Suprapubic skin (tissue), 4 donors: ENCODE measurements around the gene IL34. TPM values are rescaled to one million over a fixed set of nuclear protein-coding genes. Genes with fewer than 3 reads are reported as not detected.
A peak's percentile ranks its signal among the peaks of the same experiment; 100 is the strongest.

Experiments
- DNase-seq, 2 donors: peaks; one replicate each; pipeline ENCODE4 v3.0.0-alpha.2; 2019; ENCODE audit warnings: low spot score in 2 of 2
- H3K27ac ChIP-seq: fragments of 200-600 bp; sonication (generic); one replicate; pipeline ENCODE4 v1.5.1; 2019
- H3K27me3 ChIP-seq: fragments of 200-600 bp; sonication (generic); one replicate; pipeline ENCODE4 v1.5.1; 2019
- H3K36me3 ChIP-seq: fragments of 200-600 bp; sonication (generic); one replicate; pipeline ENCODE4 v1.5.1; 2019
- H3K4me1 ChIP-seq: fragments of 200-600 bp; sonication (generic); one replicate; pipeline ENCODE4 v1.5.1; 2019
- H3K4me3 ChIP-seq: fragments of 200-600 bp; sonication (generic); one replicate; pipeline ENCODE4 v1.5.1; 2019; ENCODE audit warnings: mild to moderate bottlenecking
- H3K9me3 ChIP-seq: fragments of 200-600 bp; sonication (generic); one replicate; pipeline ENCODE4 v1.5.1; 2019
- EP300 ChIP-seq: sonication (generic); formaldehyde crosslinking; IDR thresholded peaks from one replicate; pipeline ENCODE4 v1.6.1; 2017; ENCODE audit warnings: antibody characterized with exemption
- POLR2A ChIP-seq, 2 donors: fragments of 450-650 bp; IDR thresholded peaks; one replicate each; pipeline ENCODE4 v1.6.1; 2017; ENCODE audit warnings: antibody characterized with exemption in 2 of 2, mild to moderate bottlenecking in 2 of 2, moderate library complexity in 2 of 2
- POLR2AphosphoS5 ChIP-seq, 3 donors: sonication (generic); formaldehyde crosslinking; IDR thresholded peaks; one replicate each; pipeline ENCODE4 v1.6.1; 2017; ENCODE audit warnings: antibody characterized with exemption in 3 of 3
- WGBS: methylation state at CpG from one replicate; pipeline ENCODE4 v1.1.5; 2018; 5-methylcytosine and 5-hydroxymethylcytosine counted together
- total RNA-seq, 4 donors: library from RNA; depleted of rRNA; stranded (reverse); fragments of >200 nt; gene quantifications; one replicate each; pipeline ENCODE4 v1.1.0, GENCODE V29; 2016
- TF ChIP-seq, protein P1 (sequence below), 2 donors: fragments of 200-600 bp in 1 of 2; fragments of 450-650 bp in 1 of 2; sonication (generic) in 1 of 2; IDR thresholded peaks; one replicate each; pipeline ENCODE4 v1.5.1; 2016 to 2019; ENCODE audit warnings: antibody characterized with exemption in 2 of 2, mild to moderate bottlenecking in 1 of 2, moderate library complexity in 1 of 2

The IL34 gene
- total RNA-seq, 4 donors from 2014 or later, result 64.2 to 187 (median 92.5) TPM

DNA sequence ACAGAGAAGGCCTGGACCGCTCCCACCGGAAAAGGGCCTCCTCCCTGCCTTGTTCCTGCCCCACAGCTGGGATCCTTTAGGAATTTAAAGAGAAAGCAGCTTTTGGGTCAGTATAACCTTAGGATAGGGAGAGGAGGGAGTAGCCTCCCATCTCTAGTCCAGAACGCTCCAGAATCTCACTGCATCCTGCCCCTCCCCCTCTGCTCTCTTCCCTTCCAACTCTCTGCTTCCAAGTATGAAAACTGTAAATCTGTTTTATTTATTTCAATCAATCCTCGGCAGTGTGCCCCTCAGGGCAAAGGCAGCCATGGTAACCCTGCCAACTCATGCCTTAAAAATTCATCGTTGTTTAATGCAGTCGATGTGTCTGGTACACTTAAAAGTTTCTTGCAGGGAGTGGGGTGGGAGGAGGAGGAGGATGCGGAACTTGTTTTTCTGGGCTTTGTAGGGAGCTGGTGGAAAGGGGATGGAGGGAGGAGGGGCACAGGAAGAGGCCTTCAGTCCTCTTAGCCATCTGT is 60.6 kb downstream of the IL34 start:
- no peak for DNase-seq
- WGBS, result 23% methylated on average over 7 of the region's 7 CpGs
- Histone ChIP-seq H3K4me3 (no peak overlapping the region), H3K9me3 (no peaks in the 10 kb centered on the region), H3K27me3 (no peaks in the 10 kb centered on the region), H3K36me3 (no peaks in the 10 kb centered on the region), H3K4me1 (peaks cover 72% of the 10 kb centered on the region), H3K27ac (peak overlapping the region; percentile 36)
- TF ChIP-seq, protein P1, sequence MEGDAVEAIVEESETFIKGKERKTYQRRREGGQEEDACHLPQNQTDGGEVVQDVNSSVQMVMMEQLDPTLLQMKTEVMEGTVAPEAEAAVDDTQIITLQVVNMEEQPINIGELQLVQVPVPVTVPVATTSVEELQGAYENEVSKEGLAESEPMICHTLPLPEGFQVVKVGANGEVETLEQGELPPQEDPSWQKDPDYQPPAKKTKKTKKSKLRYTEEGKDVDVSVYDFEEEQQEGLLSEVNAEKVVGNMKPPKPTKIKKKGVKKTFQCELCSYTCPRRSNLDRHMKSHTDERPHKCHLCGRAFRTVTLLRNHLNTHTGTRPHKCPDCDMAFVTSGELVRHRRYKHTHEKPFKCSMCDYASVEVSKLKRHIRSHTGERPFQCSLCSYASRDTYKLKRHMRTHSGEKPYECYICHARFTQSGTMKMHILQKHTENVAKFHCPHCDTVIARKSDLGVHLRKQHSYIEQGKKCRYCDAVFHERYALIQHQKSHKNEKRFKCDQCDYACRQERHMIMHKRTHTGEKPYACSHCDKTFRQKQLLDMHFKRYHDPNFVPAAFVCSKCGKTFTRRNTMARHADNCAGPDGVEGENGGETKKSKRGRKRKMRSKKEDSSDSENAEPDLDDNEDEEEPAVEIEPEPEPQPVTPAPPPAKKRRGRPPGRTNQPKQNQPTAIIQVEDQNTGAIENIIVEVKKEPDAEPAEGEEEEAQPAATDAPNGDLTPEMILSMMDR (IDR thresholded peaks at IDR 0.05), result no peak

DNA sequence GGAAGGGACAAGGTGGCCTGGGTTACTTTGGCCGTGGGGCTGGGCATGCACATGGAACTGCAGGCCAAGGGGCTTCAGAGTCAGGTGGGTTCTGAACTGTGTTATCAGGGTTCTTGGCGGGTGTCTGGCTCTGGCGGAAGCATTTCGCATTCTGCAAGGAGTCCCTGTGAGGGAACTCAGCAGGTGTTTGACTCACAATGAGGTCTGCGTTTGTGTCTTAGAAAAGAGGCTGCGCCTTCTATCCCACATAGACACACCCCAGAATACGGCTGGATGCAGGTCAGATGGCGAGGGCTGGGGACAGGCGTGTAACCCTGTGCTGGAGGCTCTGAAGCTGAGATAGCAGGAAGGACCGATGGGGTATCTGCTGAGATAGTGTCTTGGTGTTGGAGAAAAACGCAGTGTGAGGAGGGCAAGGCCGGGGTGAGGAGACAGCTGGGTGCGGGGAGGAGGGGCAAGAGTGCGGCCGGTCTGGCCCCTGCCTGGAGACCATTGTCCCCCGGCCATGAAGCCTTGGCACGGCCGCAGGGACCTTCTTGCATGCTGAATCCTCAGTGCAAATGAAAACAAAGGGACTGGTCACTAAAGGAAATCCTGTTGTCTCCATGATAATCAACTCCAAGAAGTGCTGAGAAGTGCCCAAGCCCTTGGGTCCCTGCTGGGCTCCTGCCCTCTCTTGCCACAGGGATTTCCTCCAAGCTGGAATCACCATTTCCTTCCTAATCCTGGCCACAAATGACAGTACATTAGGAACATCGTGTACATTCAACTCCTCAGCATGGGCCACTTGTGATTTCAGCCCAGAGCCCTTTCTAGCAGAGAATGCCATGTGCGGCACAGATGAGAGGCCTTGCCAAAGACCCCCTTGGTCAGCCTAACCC is 62.2 kb downstream of the IL34 start:
- DNase-seq, result no peak
- Histone ChIP-seq H3K9me3 (no peaks in the 10 kb centered on the region), H3K4me1 (peaks cover 58% of the 10 kb centered on the region), H3K27ac (no peak overlapping the region), H3K36me3 (no peaks in the 10 kb centered on the region), H3K27me3 (no peaks in the 10 kb centered on the region), H3K4me3 (no peak overlapping the region)
- TF ChIP-seq POLR2AphosphoS5 (IDR thresholded peaks at IDR 0.05) (no peak), EP300 (no peak), POLR2A (IDR thresholded peaks at IDR 0.05) (no peak)
- TF ChIP-seq, protein P1 (IDR thresholded peaks at IDR 0.05), result no peak
- WGBS, result 76% methylated on average over 18 of the region's 20 CpGs

DNA sequence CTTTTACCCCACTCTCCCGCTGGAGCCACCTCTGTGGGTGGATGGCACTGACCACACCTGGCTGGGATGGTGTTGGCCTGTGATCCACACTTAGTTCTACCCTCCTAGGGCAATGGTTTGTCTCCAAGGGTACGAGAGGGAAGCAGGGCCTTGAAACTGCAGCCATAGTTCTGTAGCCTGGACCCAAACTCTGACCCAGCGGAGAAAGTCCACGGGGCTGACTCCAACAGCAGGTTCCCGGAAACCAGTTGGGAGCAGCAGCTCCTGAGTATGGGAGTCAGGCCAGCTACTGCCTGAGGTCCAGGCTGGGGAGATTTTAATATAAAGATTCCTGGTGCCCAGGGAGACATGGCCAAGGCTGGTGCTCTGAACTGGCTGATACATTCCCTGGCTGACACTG is 63.1 kb downstream of the IL34 start:
- Histone ChIP-seq H3K9me3 (no peaks in the 10 kb centered on the region), H3K27me3 (no peaks in the 10 kb centered on the region), H3K4me3 (no peak overlapping the region), H3K36me3 (no peaks in the 10 kb centered on the region), H3K27ac (peak overlapping the region; percentile 41), H3K4me1 (peaks cover 53% of the 10 kb centered on the region)
- TF ChIP-seq EP300 (no peak), POLR2A (IDR thresholded peaks at IDR 0.05) (no peak), POLR2AphosphoS5 (IDR thresholded peaks at IDR 0.05) (no peak)
- TF ChIP-seq, protein P1 (IDR thresholded peaks at IDR 0.05), result no peak
- 76% methylated on average over 5 of the region's 5 CpGs for WGBS
- DNase-seq, result no peak

DNA sequence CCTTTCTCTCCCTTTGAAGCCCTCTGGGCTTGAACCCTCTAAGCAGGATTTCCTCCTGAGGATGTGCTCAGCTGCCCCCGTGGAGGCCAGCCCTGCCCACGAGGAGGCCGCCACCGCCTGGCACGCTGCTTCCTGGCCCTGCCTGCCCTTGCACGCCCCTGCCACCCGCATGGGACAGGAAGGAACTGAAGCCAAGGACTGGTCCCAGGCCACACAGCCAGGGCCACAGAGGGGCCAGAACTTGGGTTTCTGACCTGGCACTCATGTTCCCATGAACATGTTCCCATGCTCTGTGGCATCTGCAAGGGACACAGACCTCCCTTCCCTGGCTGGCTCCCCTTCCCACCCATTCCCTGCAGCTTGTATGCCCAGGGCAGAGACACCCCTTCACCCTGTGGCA is 63.6 kb downstream of the IL34 start:
- no peak for DNase-seq
- Histone ChIP-seq H3K27ac (peak overlapping the region; percentile 41), H3K4me3 (no peak overlapping the region), H3K36me3 (no peaks in the 10 kb centered on the region), H3K27me3 (no peaks in the 10 kb centered on the region), H3K4me1 (peaks cover 53% of the 10 kb centered on the region), H3K9me3 (no peaks in the 10 kb centered on the region)
- 25% methylated on average over 7 of the region's 7 CpGs for WGBS
- no peak for TF ChIP-seq POLR2AphosphoS5 (IDR thresholded peaks at IDR 0.05)
- TF ChIP-seq POLR2A (IDR thresholded peaks at IDR 0.05), result no peak
- TF ChIP-seq, protein P1 (IDR thresholded peaks at IDR 0.05), result no peak
- no peak for TF ChIP-seq EP300

Other genes with a start within 250 kb of the IL34 start
- gene ST3GAL2, start 207.5 kb upstream of the IL34 start, total RNA-seq, result 10 to 100 TPM in 3 of 4 donors, 1 to 10 TPM in 1; 7.1 to 16.5 (median 11.1) TPM
- 10 to 100 TPM; 15.7 to 44.7 (median 23.2) TPM for gene FCSK, start 192.0 kb upstream of the IL34 start, total RNA-seq
- 10 to 100 TPM; 35.0 to 59.9 (median 48.2) TPM for gene COG4, start 123.0 kb upstream of the IL34 start, total RNA-seq
- 100 to 1,000 TPM; 122 to 280 (median 174) TPM for gene SF3B3, start 122.7 kb upstream of the IL34 start, total RNA-seq
- 10 to 100 TPM; 30.1 to 58.7 (median 42.6) TPM for gene MTSS2, start 39.5 kb downstream of the IL34 start, total RNA-seq
- 10 to 100 TPM; 39.5 to 65.5 (median 45.4) TPM for gene VAC14, start 154.6 kb downstream of the IL34 start, total RNA-seq